SU-DHL-6 (cell line): ENCODE measurements around the gene RAB31.

ENCODE experiments used
- H2AFZ ChIP-seq: fragments of 200-600 bp; sonication (generic); 2 replicates; pipeline ENCODE4 v1.6.1; 2014; ENCODE audit warnings: low read depth, mild to moderate bottlenecking, moderate library complexity, mixed read lengths, antibody characterized with exemption, low read length; ENCODE audit not compliant: severe bottlenecking
- H3F3A ChIP-seq: fragments of 200-600 bp; shearing (Covaris generic); 2 replicates; pipeline ENCODE4 v1.6.0; 2016; ENCODE audit warnings: antibody characterized with exemption, mild to moderate bottlenecking; ENCODE audit not compliant: insufficient read depth
- H3K27ac ChIP-seq: fragments of 200-600 bp; sonication (generic); 2 replicates; pipeline ENCODE4 v1.5.1; 2016; ENCODE audit warnings: low read depth, mild to moderate bottlenecking, low read length, moderate library complexity, mixed read lengths
- H3K27me3 ChIP-seq: fragments of 200-600 bp; sonication (generic), shearing (Covaris generic); 2 replicates; pipeline ENCODE4 v1.6.0; 2014; ENCODE audit warnings: mild to moderate bottlenecking, low read length
- H3K36me3 ChIP-seq: fragments of 200-600 bp; sonication (generic); 2 replicates; pipeline ENCODE4 v1.6.1; 2014; ENCODE audit warnings: mild to moderate bottlenecking, low read length, mixed read lengths
- H3K4me2 ChIP-seq: fragments of 300-600, 200-600 bp; shearing (Covaris generic), sonication (generic); 2 replicates; pipeline ENCODE4 v1.6.0; 2014; ENCODE audit warnings: low read length, low read depth, mild to moderate bottlenecking; ENCODE audit not compliant: poor library complexity, severe bottlenecking
- H3K4me3 ChIP-seq: fragments of 200-600 bp; sonication (generic); 2 replicates; pipeline ENCODE4 v1.5.1; 2014; ENCODE audit warnings: antibody characterized with exemption, low read length, mild to moderate bottlenecking, mixed read lengths; ENCODE audit not compliant: insufficient read depth, poor library complexity, severe bottlenecking
- H3K79me2 ChIP-seq: fragments of 200-600 bp; sonication (generic); 2 replicates; pipeline ENCODE4 v1.6.1; 2014; ENCODE audit warnings: mild to moderate bottlenecking, low read length, moderate library complexity; ENCODE audit not compliant: insufficient read depth
- H3K9ac ChIP-seq: fragments of 200-600 bp; sonication (generic); 2 replicates; pipeline ENCODE4 v1.7.0; 2014; ENCODE audit warnings: mild to moderate bottlenecking, low read length
- H3K9me2 ChIP-seq: fragments of 200-600 bp; sonication (generic); replicated peaks from 2 replicates; pipeline ENCODE4 v1.6.1; 2014; ENCODE audit warnings: low read length; ENCODE audit not compliant: insufficient read depth
- H3K9me3 ChIP-seq: fragments of 200-600 bp; sonication (generic); 2 replicates; pipeline ENCODE4 v1.6.1; 2014; ENCODE audit warnings: low read length, mixed read lengths; ENCODE audit not compliant: insufficient read depth
- H4K20me1 ChIP-seq: fragments of 200-600 bp; sonication (generic); 2 replicates; pipeline ENCODE4 v1.6.1; 2014; ENCODE audit warnings: low read depth, mild to moderate bottlenecking, antibody characterized with exemption, low read length, moderate library complexity, mixed read lengths
- EZH2phosphoT487 ChIP-seq: fragments of 200-600 bp; sonication (generic), shearing (Covaris generic); conservative IDR thresholded peaks from 2 replicates; pipeline ENCODE4 v1.6.1; 2018; ENCODE audit warnings: mild to moderate bottlenecking, antibody characterized with exemption, low read length, moderate library complexity, mixed read lengths
- TF ChIP-seq, protein P1 (sequence below): fragments of 200-600 bp; sonication (generic); IDR thresholded peaks from one replicate; pipeline ENCODE4 v1.5.1; 2017; ENCODE audit warnings: antibody characterized with exemption, mild to moderate bottlenecking, low read length, moderate library complexity; ENCODE audit not compliant: insufficient read depth, poor library complexity, severe bottlenecking

RAB31 gene

GRCh38 chr18:9721893-9722550 lies 13.9 kb downstream of the RAB31 start:
- no peak overlapping the region for H3K4me2 ChIP-seq
- no peaks in the 10 kb centered on the region for H3K36me3 ChIP-seq
- H4K20me1 ChIP-seq, result no peaks in the 10 kb centered on the region
- no peak overlapping the region for H2AFZ ChIP-seq
- H3K9ac ChIP-seq, result no peak overlapping the region
- no peaks in the 10 kb centered on the region for H3F3A ChIP-seq
- no peaks in the 10 kb centered on the region for H3K9me2 ChIP-seq
- no peaks in the 10 kb centered on the region for H3K79me2 ChIP-seq
- H3K27ac ChIP-seq, result no peak overlapping the region
- H3K4me3 ChIP-seq, result no peak overlapping the region
- no peaks in the 10 kb centered on the region for H3K9me3 ChIP-seq
- TF ChIP-seq, protein P1, sequence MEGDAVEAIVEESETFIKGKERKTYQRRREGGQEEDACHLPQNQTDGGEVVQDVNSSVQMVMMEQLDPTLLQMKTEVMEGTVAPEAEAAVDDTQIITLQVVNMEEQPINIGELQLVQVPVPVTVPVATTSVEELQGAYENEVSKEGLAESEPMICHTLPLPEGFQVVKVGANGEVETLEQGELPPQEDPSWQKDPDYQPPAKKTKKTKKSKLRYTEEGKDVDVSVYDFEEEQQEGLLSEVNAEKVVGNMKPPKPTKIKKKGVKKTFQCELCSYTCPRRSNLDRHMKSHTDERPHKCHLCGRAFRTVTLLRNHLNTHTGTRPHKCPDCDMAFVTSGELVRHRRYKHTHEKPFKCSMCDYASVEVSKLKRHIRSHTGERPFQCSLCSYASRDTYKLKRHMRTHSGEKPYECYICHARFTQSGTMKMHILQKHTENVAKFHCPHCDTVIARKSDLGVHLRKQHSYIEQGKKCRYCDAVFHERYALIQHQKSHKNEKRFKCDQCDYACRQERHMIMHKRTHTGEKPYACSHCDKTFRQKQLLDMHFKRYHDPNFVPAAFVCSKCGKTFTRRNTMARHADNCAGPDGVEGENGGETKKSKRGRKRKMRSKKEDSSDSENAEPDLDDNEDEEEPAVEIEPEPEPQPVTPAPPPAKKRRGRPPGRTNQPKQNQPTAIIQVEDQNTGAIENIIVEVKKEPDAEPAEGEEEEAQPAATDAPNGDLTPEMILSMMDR, result no peak
- no peak for TF ChIP-seq EZH2phosphoT487
- H3K27me3 ChIP-seq, result no peaks in the 10 kb centered on the region

- no peaks in the 10 kb centered on the region for H4K20me1 ChIP-seq
- H3K4me2 ChIP-seq, result no peak overlapping the region
- no peak overlapping the region for H3K9ac ChIP-seq
- no peak overlapping the region for H3K27ac ChIP-seq
- H3K79me2 ChIP-seq, result no peaks in the 10 kb centered on the region
- H3F3A ChIP-seq, result no peaks in the 10 kb centered on the region
- no peaks in the 10 kb centered on the region for H3K27me3 ChIP-seq
- H3K9me3 ChIP-seq, result no peaks in the 10 kb centered on the region
- H3K4me3 ChIP-seq, result no peak overlapping the region
- no peaks in the 10 kb centered on the region for H3K9me2 ChIP-seq
- TF ChIP-seq, protein P1, result no peak
- TF ChIP-seq EZH2phosphoT487, result no peak
- no peak overlapping the region for H2AFZ ChIP-seq
- H3K36me3 ChIP-seq, result no peaks in the 10 kb centered on the region
Observed at GRCh38 chr18:9722691-9723090, 14.6 kb downstream of the RAB31 start.

- no peak for TF ChIP-seq EZH2phosphoT487
- TF ChIP-seq, protein P1, result no peak
- H3K27me3 ChIP-seq, result no peaks in the 10 kb centered on the region
- no peaks in the 10 kb centered on the region for H3K9me2 ChIP-seq
- no peaks in the 10 kb centered on the region for H3K36me3 ChIP-seq
- H3K9ac ChIP-seq, result no peak overlapping the region
- H3K27ac ChIP-seq, result no peak overlapping the region
- no peak overlapping the region for H2AFZ ChIP-seq
- H3K9me3 ChIP-seq, result no peaks in the 10 kb centered on the region
- no peaks in the 10 kb centered on the region for H4K20me1 ChIP-seq
- no peak overlapping the region for H3K4me2 ChIP-seq
- no peak overlapping the region for H3K4me3 ChIP-seq
- H3F3A ChIP-seq, result no peaks in the 10 kb centered on the region
- H3K79me2 ChIP-seq, result no peaks in the 10 kb centered on the region
Observed at GRCh38 chr18:9724797-9725585, 16.9 kb downstream of the RAB31 start.
